CD4-positive, alpha-beta T cell (primary cell): ENCODE results near the gene DHX38. TPM values are rescaled to one million over a fixed set of nuclear protein-coding genes. Genes with fewer than 3 reads are reported as not detected.

Source experiments
- ATAC-seq: fragments of 200-7000 bp; cut with Tn5 transposase; one replicate; pipeline ENCODE4 v1.10.0; 2022; ENCODE audit warnings: mild to moderate bottlenecking; ENCODE audit not compliant: poor library complexity
- CTCF ChIA-PET: fragments of 350-600 bp; sonication (Branson Sonifier 250); formaldehyde crosslinking; loops from one replicate; lab custom pipeline; 2021; ENCODE audit warnings: antibody characterized with exemption, inconsistent platforms; lab: Charles Lee
- POLR2A ChIA-PET: fragments of 350-600 bp; sonication (Branson Sonifier 250); formaldehyde crosslinking; loops from one replicate; lab custom pipeline; 2021; ENCODE audit warnings: antibody characterized with exemption, inconsistent platforms; lab: Charles Lee
- DNase-seq, 14 experiments: peaks; one replicate each; pipeline ENCODE4 v3.0.0-alpha.2; 2013 to 2020; ENCODE audit warnings: mixed read lengths in 2 of 14
- H3K27ac ChIP-seq, 2 donors: one replicate each; pipeline versions ENCODE4 v1.5.1 to v1.7.0; 2013; ENCODE audit warnings: low read length in 2 of 2, low read depth in 1 of 2, mild to moderate bottlenecking in 1 of 2
- H3K27me3 ChIP-seq, 2 experiments: 1 replicate in 1 of 2; 2 replicates in 1 of 2; pipeline versions ENCODE4 v1.6.1 to v1.7.0; 2013; ENCODE audit warnings: low read length in 2 of 2, control low read depth in 1 of 2, mild to moderate bottlenecking in 1 of 2, moderate library complexity in 1 of 2; ENCODE audit not compliant: insufficient read depth in 2 of 2, control insufficient read depth in 1 of 2
- H3K36me3 ChIP-seq: one replicate; pipeline ENCODE4 v1.6.1; 2013; ENCODE audit warnings: low read length, control low read depth; ENCODE audit not compliant: insufficient read depth
- H3K4me1 ChIP-seq: one replicate; pipeline ENCODE4 v1.6.1; 2013; ENCODE audit warnings: low read length, control low read depth; ENCODE audit not compliant: insufficient read depth
- H3K4me3 ChIP-seq: one replicate; pipeline ENCODE4 v1.5.1; 2013; ENCODE audit warnings: mild to moderate bottlenecking, low read length, moderate library complexity
- H3K9me3 ChIP-seq, 2 experiments: 1 replicate in 1 of 2; 2 replicates in 1 of 2; pipeline versions ENCODE4 v1.6.1 to v1.7.0; 2013; ENCODE audit warnings: low read length in 2 of 2, mild to moderate bottlenecking in 2 of 2, control low read depth in 1 of 2, moderate library complexity in 1 of 2; ENCODE audit not compliant: control insufficient read depth in 1 of 2, insufficient read depth in 1 of 2
- H3K27ac Mint-ChIP-seq: one replicate; pipeline ENCODE4 v1.8.0; 2020; ENCODE audit warnings: mixed read lengths
- H3K27me3 Mint-ChIP-seq: one replicate; pipeline ENCODE4 v1.8.0; 2021; ENCODE audit warnings: mixed read lengths
- H3K36me3 Mint-ChIP-seq: one replicate; pipeline ENCODE4 v1.8.0; 2021; ENCODE audit warnings: low read depth, mixed read lengths
- H3K4me1 Mint-ChIP-seq: one replicate; pipeline ENCODE4 v1.8.0; 2021; ENCODE audit warnings: low read depth, mixed read lengths
- H3K4me3 Mint-ChIP-seq: one replicate; pipeline ENCODE4 v1.8.0; 2020; ENCODE audit warnings: mild to moderate bottlenecking, mixed read lengths
- H3K9me3 Mint-ChIP-seq: one replicate; pipeline ENCODE4 v1.8.0; 2020; ENCODE audit warnings: mixed read lengths
- CTCF ChIP-seq: fragments of 200-600 bp; IDR thresholded peaks from one replicate; pipeline ENCODE4 v1.8.0; 2022; ENCODE audit warnings: antibody characterized with exemption, mild to moderate bottlenecking
- intact Hi-C, 2 experiments: fragments of 100-400 bp; cut with DNase I in 1 of 2; cut with micrococcal nuclease in 1 of 2; formaldehyde crosslinking; loops; one replicate each; pipeline versions ENCODE4 v1.15.1 to v1.9.0; 2023 to 2025; cut with DNase I, micrococcal nuclease
- polyA plus RNA-seq, 2 donors: library from polyadenylated mRNA; unstranded; fragments of 120-200 nt; gene quantifications; one replicate each; pipeline ENCODE4 v1.2.1, GENCODE V29; 2013
- total RNA-seq, 174 experiments: library from RNA in 2 of 174; stranded (reverse) in 2 of 174; gene quantifications; one replicate each; pipeline ENCODE4 v1.2.3 and lab custom pipeline; 2021 to 2026

Gene DHX38
- total RNA-seq (100 to 1,000 TPM; 103 to 109 TPM), total RNA-seq (lab: John Stamatoyannopoulos, UW) (118 to 212 (median 169) reads per million in 172 experiments)
- polyA plus RNA-seq (2013, experiment 1 of 2) = 56.3 TPM
- polyA plus RNA-seq (2013, experiment 2 of 2) = 63.7 TPM

- peak within 1 kb of the TSS; percentile 95 for H3K4me3 Mint-ChIP-seq
- H3K27me3 ChIP-seq = no peaks in the 10 kb centered on the region
- DNase-seq (peak; percentile 79 to 98 (median 86)), ATAC-seq (peak; percentile 97)
- H3K36me3 Mint-ChIP-seq = peaks cover 76% of the 10 kb centered on the region
- peaks cover 46% of the 10 kb centered on the region for H3K36me3 ChIP-seq
- TF ChIP-seq CTCF = no peak
- ChIA-PET POLR2A (interaction anchor here (0.9 to 1.8 kb wide), 4 partner anchors 212 to 571 kb away, joined by 4 to 9 read pairs (median 6); partner anchors contain the start of gene AP1G1), CTCF (interaction anchor here (0.9 to 1.2 kb wide), 2 partner anchors 10 to 529 kb away, joined by 3 to 4 read pairs; no protein-coding TSS in a partner anchor)
- peaks cover 71% of the 10 kb centered on the region for H3K4me1 Mint-ChIP-seq
- H3K27me3 Mint-ChIP-seq = no peaks in the 10 kb centered on the region
- H3K4me1 ChIP-seq = peaks cover 27% of the 10 kb centered on the region
- H3K4me3 ChIP-seq = peak within 1 kb of the TSS; percentile 88
- H3K9me3 Mint-ChIP-seq = no peaks in the 10 kb centered on the region
- intact Hi-C loops = loop anchor here (1.0 to 10.0 kb wide), 7 partner anchors 84 to 631 kb away; partner anchors contain the start of genes PHLPP2 (in 1 of the 2) and ZNF23 (in 1 of the 2)
- H3K9me3 ChIP-seq = no peaks in the 10 kb centered on the region
- H3K27ac Mint-ChIP-seq = peak within 1 kb of the TSS; percentile 94
- peak within 1 kb of the TSS; percentile 91 for H3K27ac ChIP-seq
Observed at GRCh38 chr16:72093448-72094265, at the start of gene DHX38, which contains the start of gene TXNL4B. Gene DHX38 (plus strand): TSS chr16:72093847. CDS start chr16:72096158, 2,311 bp downstream. Gene TXNL4B (minus strand): TSS chr16:72093620. CDS start chr16:72090749, 2,871 bp downstream.

DNA sequence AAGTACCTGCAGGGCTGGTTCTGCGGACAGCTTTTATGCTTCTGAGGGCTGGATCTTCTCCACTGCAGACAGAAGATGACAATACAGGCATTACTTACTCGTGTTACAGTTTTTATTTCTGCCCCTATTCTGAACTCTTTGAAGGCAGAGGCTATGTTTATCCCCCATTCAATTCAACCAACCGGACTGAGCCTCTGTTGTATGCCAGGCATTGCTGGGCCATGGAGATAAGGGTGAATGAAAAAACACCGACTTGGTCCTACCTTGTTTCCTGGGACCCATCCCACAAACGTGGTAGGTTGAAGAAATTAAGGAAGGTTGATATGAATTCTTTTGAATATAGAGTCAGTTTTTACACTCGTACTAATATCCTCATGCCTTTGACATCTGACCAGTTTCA lies 49.4 kb upstream of the DHX38 start:
- peaks cover 41% of the 10 kb centered on the region for H3K36me3 Mint-ChIP-seq

More for the DNA sequence above, 49.4 kb upstream of the DHX38 start:
- no peak for ATAC-seq
- ChIA-PET POLR2A (no interaction called here), CTCF (no interaction called here)
- H3K4me3 ChIP-seq = no peak overlapping the region
- H3K9me3 Mint-ChIP-seq = peaks cover 8% of the 10 kb centered on the region
- no peaks in the 10 kb centered on the region for H3K27me3 Mint-ChIP-seq
- no peak overlapping the region for H3K27ac ChIP-seq
- peaks cover 10% of the 10 kb centered on the region for H3K36me3 ChIP-seq
- H3K4me1 Mint-ChIP-seq = no peaks in the 10 kb centered on the region
- DNase-seq = no peak
- H3K9me3 ChIP-seq = no peaks in the 10 kb centered on the region
- no peak for TF ChIP-seq CTCF
- H3K4me1 ChIP-seq = no peaks in the 10 kb centered on the region
- H3K4me3 Mint-ChIP-seq = no peak overlapping the region
- no peak overlapping the region for H3K27ac Mint-ChIP-seq
- no peaks in the 10 kb centered on the region for H3K27me3 ChIP-seq
- intact Hi-C loops = no loop called here
